ENCODE measurements around the gene CUL1.

DNA sequence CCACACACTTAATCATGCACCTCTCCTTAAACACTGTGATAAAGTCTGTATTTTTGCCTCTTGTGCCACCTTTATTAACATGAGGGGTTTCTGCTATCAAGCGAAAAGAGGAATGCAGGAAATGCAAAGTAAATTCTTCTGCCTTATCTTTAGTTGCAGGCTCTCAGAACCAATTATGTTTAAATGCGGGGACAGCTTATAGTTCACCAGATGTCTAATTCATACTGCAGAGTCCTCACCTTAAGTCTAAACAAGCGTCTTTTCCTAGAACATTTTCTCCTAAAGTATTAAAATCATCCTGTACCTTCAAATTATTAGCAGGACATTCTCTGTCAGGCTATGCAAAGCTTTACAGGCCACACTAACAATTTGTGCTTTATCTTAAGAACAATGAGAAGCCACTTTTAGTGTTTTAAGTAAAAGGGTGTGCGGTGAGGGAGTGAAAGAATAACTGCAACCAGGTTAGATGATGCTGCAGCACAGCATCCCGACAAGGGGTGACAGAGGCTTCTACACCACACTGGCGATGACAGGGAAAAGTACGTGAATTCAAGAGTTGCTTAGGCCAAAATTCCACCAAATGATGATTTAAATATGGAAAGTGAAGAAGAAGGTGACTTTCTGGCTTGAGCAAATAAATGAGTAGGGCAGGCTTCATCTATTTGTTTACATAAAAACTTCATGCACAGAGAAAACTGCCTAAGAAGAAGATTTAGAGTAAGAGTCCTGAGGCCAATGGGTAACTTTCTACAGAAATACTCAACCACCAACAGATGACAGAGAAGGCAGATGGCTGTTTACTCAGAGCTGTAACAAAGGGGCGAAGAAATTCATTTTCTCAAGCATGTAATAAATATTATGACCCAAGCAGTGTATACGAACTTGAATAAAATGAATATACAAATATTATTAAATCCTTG lies 149.4 kb downstream of the CUL1 start:
- no peak for TF ChIP-seq EP300 (IDR thresholded peaks at IDR 0.05)
- TF ChIP-seq, protein P1, sequence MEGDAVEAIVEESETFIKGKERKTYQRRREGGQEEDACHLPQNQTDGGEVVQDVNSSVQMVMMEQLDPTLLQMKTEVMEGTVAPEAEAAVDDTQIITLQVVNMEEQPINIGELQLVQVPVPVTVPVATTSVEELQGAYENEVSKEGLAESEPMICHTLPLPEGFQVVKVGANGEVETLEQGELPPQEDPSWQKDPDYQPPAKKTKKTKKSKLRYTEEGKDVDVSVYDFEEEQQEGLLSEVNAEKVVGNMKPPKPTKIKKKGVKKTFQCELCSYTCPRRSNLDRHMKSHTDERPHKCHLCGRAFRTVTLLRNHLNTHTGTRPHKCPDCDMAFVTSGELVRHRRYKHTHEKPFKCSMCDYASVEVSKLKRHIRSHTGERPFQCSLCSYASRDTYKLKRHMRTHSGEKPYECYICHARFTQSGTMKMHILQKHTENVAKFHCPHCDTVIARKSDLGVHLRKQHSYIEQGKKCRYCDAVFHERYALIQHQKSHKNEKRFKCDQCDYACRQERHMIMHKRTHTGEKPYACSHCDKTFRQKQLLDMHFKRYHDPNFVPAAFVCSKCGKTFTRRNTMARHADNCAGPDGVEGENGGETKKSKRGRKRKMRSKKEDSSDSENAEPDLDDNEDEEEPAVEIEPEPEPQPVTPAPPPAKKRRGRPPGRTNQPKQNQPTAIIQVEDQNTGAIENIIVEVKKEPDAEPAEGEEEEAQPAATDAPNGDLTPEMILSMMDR (IDR thresholded peaks at IDR 0.05): no peak

Measured in sigmoid colon (tissue), 4 donors.